Measurements from ENCODE around the gene CFD. TPM values are rescaled to one million over a fixed set of nuclear protein-coding genes. Genes with fewer than 3 reads are reported as not detected.

The CFD gene
- total and polyA plus RNA-seq, 2 experiments from 2014 or later, result 0.90 to 4.7 TPM

- Mint-ChIP-seq H3K4me3 (no peak overlapping the region), H3K9me3 (no peaks in the 10 kb centered on the region; the same call in 2 of the 3 replicates), H3K27me3 (ENCODE audit: insufficient read depth, low read depth, poor library complexity) (peaks cover 6% of the 10 kb centered on the region), H3K36me3 (ENCODE audit: low read depth) (peaks cover 32% of the 10 kb centered on the region; the same call in 2 of the 3 replicates), H3K4me1 (no peaks in the 10 kb centered on the region), H3K27ac (no peak overlapping the region)
- Histone ChIP-seq H3K4me1 (ENCODE audit: insufficient read depth) (no peaks in the 10 kb centered on the region), H3K4me3 (no peak overlapping the region), H3F3A (replicated peaks; ENCODE audit: low read depth) (no peaks in the 10 kb centered on the region; the same call in 1 of the 2 replicates), H4K20me1 (replicated peaks; ENCODE audit: insufficient read depth) (peaks cover 4% of the 10 kb centered on the region; the same call in 1 of the 2 replicates), H2AFZ (no peak overlapping the region), H3K27ac (ENCODE audit: low read depth) (no peak overlapping the region), H3K27me3 (ENCODE audit: insufficient read depth) (no peaks in the 10 kb centered on the region), H3K9me2 (ENCODE audit: insufficient read depth) (no peaks in the 10 kb centered on the region), H3K79me2 (replicated peaks; ENCODE audit: insufficient read depth) (no peaks in the 10 kb centered on the region), H3K36me3 (ENCODE audit: insufficient read depth) (no peaks in the 10 kb centered on the region), H3K4me2 (no peak overlapping the region)
- ATAC-seq, result no peak
- TF ChIP-seq CREB1 (CRISPR knock-in tag; IDR thresholded peaks at IDR 0.05; ENCODE audit: low read depth) (no peak), ZNF331 (CRISPR knock-in tag; IDR thresholded peaks at IDR 0.05; ENCODE audit: low read depth) (no peak), REST (IDR thresholded peaks at IDR 0.05; ENCODE audit: unreplicated experiment) (no peak)
- DNase-seq (ENCODE audit: low spot score), result no peak
These were observed 25.2 kb downstream of the CFD start for GRCh38 chr19:884420-885211.

GRCh38 chr19:885536-886224, 26.2 kb downstream of the CFD start:
- H3K9me3 Mint-ChIP-seq, result no peaks in the 10 kb centered on the region; the same call in 2 of the 3 replicates
- H3K27me3 Mint-ChIP-seq (ENCODE audit: insufficient read depth, low read depth, poor library complexity), result peaks cover 6% of the 10 kb centered on the region
- H3K36me3 ChIP-seq (ENCODE audit: insufficient read depth), result no peaks in the 10 kb centered on the region
- peaks cover 4% of the 10 kb centered on the region; the same call in 1 of the 2 replicates for H4K20me1 ChIP-seq (replicated peaks; ENCODE audit: insufficient read depth)
- H3K27ac Mint-ChIP-seq, result no peak overlapping the region
- H2AFZ ChIP-seq, result no peak overlapping the region
- H3K79me2 ChIP-seq (replicated peaks; ENCODE audit: insufficient read depth), result no peaks in the 10 kb centered on the region
- no peak overlapping the region for H3K4me3 ChIP-seq
- peaks cover 32% of the 10 kb centered on the region; the same call in 2 of the 3 replicates for H3K36me3 Mint-ChIP-seq (ENCODE audit: low read depth)
- H3K4me1 Mint-ChIP-seq, result no peaks in the 10 kb centered on the region
- no peaks in the 10 kb centered on the region; the same call in 1 of the 2 replicates for H3F3A ChIP-seq (replicated peaks; ENCODE audit: low read depth)
- no peak overlapping the region for H3K4me2 ChIP-seq
- no peak overlapping the region for H3K27ac ChIP-seq (ENCODE audit: low read depth)
- H3K4me1 ChIP-seq (ENCODE audit: insufficient read depth), result no peaks in the 10 kb centered on the region
- TF ChIP-seq REST (IDR thresholded peaks at IDR 0.05; ENCODE audit: unreplicated experiment), result no peak
- ATAC-seq (no peak), DNase-seq (ENCODE audit: low spot score) (no peak)
- no peaks in the 10 kb centered on the region for H3K27me3 ChIP-seq (ENCODE audit: insufficient read depth)
- no peak overlapping the region for H3K4me3 Mint-ChIP-seq
- no peaks in the 10 kb centered on the region for H3K9me2 ChIP-seq (ENCODE audit: insufficient read depth)

Measured in GM23338 (cell line).